ENCODE results near the gene TASOR2. TPM values are rescaled to one million over a fixed set of nuclear protein-coding genes. Genes with fewer than 3 reads are reported as not detected.

The TASOR2 gene
- total and polyA plus RNA-seq, 9 of the 15 experiments (the other 6 are each of a cell fraction or from before 2014, with no cell fraction given), result 12.7 to 75.3 (median 52.3) TPM

DNA sequence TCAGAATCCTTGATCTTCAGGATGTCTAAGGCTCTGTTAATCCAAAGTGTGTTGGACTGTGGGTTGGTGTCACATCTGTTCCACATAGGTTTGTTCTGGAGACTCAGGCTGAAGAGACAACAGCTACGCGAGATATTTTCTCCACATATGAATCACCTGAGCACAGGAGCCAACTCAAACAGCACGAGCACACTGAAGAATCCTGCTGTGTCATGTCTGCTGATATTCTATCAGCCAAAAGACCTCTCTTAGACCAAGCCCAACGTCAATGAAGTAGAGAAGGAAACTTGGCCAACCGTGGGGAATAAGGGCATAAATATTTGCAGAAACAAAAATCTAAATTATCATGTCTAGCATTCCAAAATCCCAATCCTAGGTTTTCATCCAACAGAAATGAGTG is 2.7 kb upstream of the TASOR2 start (continued):
- TF ChIP-seq MTA3 (IDR thresholded peaks at IDR 0.05; ENCODE audit: borderline replicate concordance) (no peak), ZBTB1 (CRISPR knock-in tag; IDR thresholded peaks at IDR 0.05; ENCODE audit: borderline replicate concordance, low read depth) (no peak), ZFP36 (IDR thresholded peaks at IDR 0.05; ENCODE audit: low read depth, low read length, partially characterized antibody) (no peak), NFXL1 (CRISPR knock-in tag; IDR thresholded peaks at IDR 0.05) (no peak), TGIF2 (CRISPR knock-in tag; IDR thresholded peaks at IDR 0.05) (no peak), MEF2D (tag; conservative IDR thresholded peaks at IDR 0.05; ENCODE audit: low read depth) (no peak), ELK3 (CRISPR knock-in tag; IDR thresholded peaks at IDR 0.05) (no peak), CAMTA2 (CRISPR knock-in tag; conservative IDR thresholded peaks at IDR 0.05) (no peak), NFE2 (IDR thresholded peaks at IDR 0.05; ENCODE audit: low read depth) (peak; percentile 94), NCOR1 (IDR thresholded peaks at IDR 0.05) (no peak), SMARCB1 (IDR thresholded peaks at IDR 0.05; ENCODE audit: insufficient read length, low read depth) (no peak), RBM14 (IDR thresholded peaks at IDR 0.05; ENCODE audit: borderline replicate concordance, insufficient read depth, low read depth, low read length) (no peak), L3MBTL2 (IDR thresholded peaks at IDR 0.05) (peak; percentile 56; the same call in 1 of the 2 replicates), ZNF311 (CRISPR knock-in tag; IDR thresholded peaks at IDR 0.05) (no peak), ETV6 (IDR thresholded peaks at IDR 0.05; ENCODE audit: borderline replicate concordance in 1 of 2, low read depth in 2 of 2, low read length in 1 of 2) (no peak), ETV6 (CRISPR knock-in tag; IDR thresholded peaks at IDR 0.05; ENCODE audit: borderline replicate concordance) (no peak), SNAPC5 (CRISPR knock-in tag; IDR thresholded peaks at IDR 0.05) (no peak), ZNF263 (CRISPR knock-in tag; IDR thresholded peaks at IDR 0.05; ENCODE audit: borderline replicate concordance) (no peak), LEF1 (IDR thresholded peaks at IDR 0.05) (no peak), POLR2H (tag; IDR thresholded peaks at IDR 0.05; ENCODE audit: low read depth) (no peak), BHLHE40 (IDR thresholded peaks at IDR 0.05; ENCODE audit: low read length) (peak; percentile 68; the same call in 1 of the 2 replicates), SFPQ (IDR thresholded peaks at IDR 0.05; ENCODE audit: low read depth, low read length) (no peak)
- TF ChIP-seq, protein P1, sequence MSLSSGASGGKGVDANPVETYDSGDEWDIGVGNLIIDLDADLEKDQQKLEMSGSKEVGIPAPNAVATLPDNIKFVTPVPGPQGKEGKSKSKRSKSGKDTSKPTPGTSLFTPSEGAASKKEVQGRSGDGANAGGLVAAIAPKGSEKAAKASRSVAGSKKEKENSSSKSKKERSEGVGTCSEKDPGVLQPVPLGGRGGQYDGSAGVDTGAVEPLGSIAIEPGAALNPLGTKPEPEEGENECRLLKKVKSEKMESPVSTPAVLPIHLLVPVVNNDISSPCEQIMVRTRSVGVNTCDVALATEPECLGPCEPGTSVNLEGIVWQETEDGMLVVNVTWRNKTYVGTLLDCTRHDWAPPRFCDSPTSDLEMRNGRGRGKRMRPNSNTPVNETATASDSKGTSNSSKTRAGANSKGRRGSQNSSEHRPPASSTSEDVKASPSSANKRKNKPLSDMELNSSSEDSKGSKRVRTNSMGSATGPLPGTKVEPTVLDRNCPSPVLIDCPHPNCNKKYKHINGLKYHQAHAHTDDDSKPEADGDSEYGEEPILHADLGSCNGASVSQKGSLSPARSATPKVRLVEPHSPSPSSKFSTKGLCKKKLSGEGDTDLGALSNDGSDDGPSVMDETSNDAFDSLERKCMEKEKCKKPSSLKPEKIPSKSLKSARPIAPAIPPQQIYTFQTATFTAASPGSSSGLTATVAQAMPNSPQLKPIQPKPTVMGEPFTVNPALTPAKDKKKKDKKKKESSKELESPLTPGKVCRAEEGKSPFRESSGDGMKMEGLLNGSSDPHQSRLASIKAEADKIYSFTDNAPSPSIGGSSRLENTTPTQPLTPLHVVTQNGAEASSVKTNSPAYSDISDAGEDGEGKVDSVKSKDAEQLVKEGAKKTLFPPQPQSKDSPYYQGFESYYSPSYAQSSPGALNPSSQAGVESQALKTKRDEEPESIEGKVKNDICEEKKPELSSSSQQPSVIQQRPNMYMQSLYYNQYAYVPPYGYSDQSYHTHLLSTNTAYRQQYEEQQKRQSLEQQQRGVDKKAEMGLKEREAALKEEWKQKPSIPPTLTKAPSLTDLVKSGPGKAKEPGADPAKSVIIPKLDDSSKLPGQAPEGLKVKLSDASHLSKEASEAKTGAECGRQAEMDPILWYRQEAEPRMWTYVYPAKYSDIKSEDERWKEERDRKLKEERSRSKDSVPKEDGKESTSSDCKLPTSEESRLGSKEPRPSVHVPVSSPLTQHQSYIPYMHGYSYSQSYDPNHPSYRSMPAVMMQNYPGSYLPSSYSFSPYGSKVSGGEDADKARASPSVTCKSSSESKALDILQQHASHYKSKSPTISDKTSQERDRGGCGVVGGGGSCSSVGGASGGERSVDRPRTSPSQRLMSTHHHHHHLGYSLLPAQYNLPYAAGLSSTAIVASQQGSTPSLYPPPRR (CRISPR knock-in tag; IDR thresholded peaks at IDR 0.05; ENCODE audit: borderline replicate concordance), result no peak

Data from K562 (cell line).